ENCODE results near the gene PHETA1.

The PHETA1 gene, protein sequence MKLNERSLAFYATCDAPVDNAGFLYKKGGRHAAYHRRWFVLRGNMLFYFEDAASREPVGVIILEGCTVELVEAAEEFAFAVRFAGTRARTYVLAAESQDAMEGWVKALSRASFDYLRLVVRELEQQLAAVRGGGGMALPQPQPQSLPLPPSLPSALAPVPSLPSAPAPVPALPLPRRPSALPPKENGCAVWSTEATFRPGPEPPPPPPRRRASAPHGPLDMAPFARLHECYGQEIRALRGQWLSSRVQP

DNA sequence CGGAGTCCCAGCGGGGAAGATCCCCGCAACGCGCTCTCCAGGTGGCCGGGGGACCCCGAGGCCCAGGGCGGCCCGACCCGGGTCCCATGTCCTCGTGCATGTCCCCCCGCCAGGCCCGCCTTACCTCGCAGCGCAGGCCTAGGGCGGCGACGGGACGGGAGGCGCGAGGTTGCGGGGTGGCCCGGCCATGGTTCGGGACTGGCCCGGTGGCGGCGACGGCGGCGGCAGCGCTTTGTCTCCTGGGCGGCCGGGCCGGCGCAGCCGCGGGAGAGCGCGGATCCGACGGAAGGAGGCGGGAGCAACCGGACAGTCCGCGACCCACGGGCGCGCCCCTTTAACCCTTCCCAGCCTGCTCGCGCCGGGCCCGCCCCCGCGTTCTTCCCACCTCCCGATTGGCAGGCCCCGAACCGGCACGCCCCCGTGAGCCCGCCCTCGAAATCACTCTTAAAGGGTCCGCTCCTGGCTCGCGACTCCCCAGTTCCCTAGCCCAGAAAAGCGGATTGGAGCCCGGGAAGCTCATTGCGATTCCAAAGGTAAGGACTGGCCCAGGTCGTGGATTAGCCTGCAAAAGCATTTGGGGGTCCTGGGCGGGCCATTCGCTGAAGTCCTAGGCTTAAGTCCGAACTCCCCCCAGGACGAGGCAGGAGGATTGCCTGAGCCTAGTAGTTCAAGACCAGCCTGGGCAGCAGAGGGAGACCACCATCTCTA, at the start of gene PHETA1:
PHETA1 (minus strand) TSS at position 308 of the 708 bp plus-strand sequence. CDS start 5,668 bp downstream, outside the sequence.
- peak; percentile 92 for DNase-seq (ENCODE audit: insufficient read length, low spot score)
- FAIRE-seq, result no peak

DNA sequence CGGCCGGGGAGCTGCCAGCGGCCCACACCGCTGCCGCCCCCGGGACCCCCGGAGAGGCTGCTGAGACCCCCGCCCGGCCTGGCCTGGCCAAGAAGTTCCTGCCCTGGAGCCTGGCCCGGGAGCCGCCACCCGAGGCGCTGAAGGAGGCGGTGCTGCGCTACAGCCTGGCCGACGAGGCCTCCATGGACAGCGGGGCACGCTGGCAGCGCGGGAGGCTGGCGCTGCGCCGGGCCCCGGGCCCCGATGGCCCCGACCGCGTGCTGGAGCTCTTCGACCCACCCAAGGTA, 49.6 kb upstream of the PHETA1 start:
- FAIRE-seq, result no peak
- DNase-seq (ENCODE audit: insufficient read length, low spot score), result no peak

DNA sequence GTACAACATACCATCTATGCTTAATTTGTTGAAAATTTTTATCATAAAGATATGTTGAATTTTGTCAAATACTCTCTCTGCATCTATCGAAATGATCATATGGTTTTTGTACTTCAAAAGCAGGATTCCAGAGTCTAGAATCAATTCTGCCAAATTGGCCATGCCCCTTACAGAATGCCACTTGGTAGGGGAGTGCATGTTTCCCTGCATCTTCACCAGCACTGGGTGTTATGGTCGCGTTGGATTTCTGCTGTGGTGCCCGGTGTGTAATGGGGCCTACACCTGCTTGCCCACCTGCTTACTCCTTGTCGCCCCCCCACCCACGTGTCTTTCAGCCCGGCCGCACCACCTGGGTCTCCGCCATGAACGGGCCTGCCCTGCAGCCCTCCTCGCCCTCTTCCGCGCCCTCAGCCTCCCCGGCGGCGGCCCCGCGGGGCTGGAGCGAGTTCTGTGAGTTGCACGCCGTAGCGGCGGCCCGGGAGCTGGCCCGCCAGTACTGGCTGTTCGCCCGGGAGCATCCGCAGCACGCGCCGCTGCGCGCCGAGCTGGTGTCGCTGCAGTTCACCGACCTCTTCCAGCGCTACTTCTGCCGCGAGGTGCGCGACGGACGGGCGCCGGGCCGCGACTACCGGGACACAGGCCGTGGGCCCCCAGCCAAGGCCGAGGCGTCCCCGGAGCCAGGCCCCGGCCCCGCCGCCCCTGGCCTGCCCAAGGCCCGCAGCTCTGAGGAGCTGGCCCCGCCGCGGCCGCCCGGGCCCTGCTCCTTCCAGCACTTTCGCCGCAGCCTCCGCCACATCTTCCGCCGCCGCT, 49.1 kb upstream of the PHETA1 start:
- FAIRE-seq, result no peak

DNA sequence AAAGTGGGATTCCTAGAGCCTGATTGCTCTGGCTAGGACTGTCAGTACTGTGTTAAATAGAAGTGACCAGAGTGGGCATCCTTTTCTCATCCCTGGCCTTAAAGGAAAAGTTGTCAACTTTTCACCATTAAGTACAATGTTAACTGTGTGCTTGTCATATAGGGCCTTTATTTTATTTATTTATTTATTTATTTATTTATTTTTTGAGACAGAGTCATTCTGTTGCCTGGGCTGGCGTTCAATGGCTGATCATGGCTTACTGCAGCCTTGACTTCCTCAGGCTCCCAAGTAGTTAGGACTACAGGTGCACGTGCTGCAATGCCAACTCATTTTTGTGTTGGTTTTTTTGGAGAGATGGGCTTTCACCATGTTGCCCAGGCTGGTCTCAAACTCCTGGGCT, 48.4 kb upstream of the PHETA1 start:
- FAIRE-seq, result no peak
- no peak for DNase-seq (ENCODE audit: insufficient read length, low spot score)

More for the DNA sequence above, 49.1 kb upstream of the PHETA1 start:
- no peak for DNase-seq (ENCODE audit: insufficient read length, low spot score)

DNA sequence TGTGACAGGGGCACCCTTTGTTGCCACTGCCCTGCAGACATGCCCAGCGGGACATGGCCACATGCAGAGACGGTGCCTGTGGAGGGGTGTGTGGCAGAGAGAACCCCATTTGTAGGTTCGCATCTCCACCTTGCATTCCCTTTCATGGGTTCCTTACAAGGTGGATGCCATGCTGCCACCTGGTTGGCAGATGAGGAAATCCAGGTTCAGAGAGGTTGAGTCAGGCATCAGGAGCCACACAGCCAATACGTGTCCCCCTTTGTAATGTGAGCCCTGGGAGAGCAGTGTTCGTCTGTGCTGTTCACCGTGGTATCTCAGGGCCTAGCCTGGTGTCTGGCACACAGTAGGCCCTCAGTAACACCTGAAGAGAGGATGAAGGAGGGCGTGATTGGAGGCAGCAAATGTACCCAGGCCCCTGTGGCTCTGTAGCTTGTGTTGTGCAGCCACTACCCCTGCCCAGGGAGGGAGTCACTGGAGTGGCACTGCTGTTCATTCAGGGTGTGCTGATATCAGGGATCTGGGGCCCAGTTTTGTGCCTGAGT, 45.9 kb upstream of the PHETA1 start:
- DNase-seq (ENCODE audit: insufficient read length, low spot score), result no peak
- no peak for FAIRE-seq

DNA sequence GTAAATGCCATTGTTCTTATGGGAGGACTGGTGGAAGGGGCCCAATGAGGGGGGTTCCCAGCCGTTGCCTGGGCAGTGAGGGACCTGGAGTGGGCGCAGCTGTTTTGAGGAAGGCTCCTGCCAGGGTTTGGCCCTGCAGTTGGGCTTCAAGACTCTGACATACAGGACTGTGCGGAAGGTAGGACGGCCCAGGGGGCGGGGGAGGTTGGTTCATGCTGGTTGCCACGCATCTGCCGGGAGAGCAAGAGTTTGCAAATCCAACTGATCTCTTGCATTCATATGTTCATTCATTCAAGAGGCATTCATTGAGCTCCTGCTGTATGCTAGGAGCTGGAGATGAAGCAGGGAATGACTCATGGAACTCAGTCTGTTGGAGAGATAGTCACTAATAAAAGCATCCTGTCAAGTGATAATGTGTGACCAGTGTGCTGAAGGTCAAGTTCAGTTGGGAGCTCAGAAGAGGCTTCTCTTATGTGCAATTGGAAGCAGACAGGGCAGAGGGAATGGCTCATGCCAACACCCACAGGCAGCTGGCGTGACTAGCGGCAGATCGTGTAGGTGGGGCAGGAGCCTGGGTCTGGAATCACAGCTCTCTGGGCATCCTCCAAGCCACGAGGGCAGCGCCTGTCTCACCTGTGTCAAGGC, 44.7 kb upstream of the PHETA1 start:
- DNase-seq (ENCODE audit: insufficient read length, low spot score), result no peak

DNA sequence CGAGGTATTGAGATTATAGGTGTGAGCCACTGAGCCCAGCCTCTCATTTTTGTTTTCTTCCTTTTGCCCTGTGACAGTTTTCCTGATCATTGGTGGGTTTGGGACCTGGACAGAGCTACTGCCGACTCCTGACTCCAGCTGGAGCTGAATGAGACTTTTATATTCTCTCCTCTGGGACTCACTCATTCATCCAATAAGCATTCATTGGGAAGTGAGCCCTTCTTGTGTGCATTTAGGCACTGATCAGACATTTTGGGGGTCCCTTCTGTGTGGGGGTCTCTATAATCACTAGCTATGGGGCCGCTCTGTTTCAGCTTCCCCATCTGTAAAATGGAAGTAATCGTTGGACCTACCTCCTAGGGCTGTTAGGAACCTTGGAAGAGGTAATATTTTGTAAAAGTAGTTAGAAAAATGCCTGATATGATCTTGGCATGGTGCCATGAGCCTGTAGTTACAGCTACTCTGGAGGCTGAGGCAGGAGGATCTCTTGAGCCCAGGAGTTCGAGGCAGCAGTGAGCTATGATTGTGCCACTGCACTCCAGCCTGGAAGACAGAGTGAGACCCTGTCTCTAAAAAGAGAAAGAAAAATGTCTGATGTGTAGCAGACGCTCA, 44.0 kb upstream of the PHETA1 start:
- DNase-seq (ENCODE audit: insufficient read length, low spot score), result no peak

More for the DNA sequence above, 44.7 kb upstream of the PHETA1 start:
- FAIRE-seq, result no peak

DNA sequence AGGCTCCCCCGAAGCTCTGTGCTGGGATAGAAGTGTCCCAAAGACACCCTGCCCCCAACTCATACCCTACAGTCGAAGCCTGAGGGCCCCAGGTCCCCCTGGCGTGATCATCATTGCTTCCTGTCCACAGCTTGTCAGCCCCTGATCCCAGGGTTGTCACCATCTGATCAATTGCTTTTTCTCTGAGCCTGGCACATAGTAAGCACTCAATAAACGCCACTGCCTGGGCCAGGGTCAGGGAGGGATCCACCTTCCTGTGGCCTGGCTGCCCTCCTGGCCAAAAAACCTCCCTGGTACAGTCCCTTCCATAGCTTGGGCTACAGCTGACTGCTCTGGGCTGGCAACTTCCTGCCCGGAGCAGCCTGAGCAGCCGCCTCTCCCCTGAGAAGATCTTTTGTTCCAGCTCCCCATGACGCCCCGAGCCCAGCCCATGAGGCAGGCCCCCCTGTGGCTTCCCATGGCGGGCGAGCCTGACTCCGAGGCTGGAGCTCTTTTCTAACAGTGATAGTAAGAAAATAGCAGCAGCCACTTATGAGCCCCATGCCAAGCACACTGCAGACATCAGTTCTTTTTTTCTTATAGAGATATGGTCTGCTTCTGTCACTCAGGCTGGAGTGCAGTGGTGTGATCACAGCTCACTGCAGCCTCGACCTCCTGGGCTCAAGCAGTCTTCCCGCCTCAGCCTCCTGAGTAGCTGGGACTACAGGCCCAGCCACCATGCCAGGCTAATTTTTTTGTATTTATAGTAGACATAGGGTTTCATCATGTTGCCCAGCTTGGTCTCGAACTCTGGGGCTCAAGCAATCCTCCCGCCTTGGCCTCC, 43.3 kb upstream of the PHETA1 start:
- FAIRE-seq, result no peak

More for the DNA sequence above, 44.0 kb upstream of the PHETA1 start:
- no peak for FAIRE-seq

DNA sequence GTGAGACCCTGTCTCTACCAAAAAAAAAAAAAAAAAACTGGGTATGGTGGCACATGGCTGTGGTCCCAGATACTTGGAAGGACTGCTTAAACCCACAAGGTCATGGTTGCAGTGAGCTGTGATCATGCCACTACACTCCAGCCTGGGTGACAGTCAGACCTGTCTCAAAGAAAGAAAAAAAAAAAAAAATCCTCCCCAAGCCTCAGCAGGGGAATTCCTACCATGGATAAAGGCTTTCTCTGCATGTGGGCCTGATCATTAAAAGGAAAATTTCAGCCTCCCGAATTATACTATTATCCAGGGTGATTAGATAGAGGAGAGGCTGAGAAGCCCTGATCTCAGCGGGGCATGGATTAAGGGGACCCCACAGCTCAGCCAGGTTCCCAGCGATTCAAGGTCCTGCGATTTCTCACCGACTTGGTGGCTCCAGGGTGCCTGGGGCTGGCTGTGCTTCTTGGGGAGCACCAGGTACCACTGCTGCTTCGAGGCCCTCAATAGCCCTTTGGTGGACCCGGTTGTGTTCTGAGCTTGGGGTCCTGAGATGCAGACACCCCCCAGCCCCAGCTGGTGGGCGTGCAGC, 42.4 kb upstream of the PHETA1 start:
- DNase-seq (ENCODE audit: insufficient read length, low spot score) (no peak), FAIRE-seq (no peak)

More for the DNA sequence above, 43.3 kb upstream of the PHETA1 start:
- DNase-seq (ENCODE audit: insufficient read length, low spot score), result no peak

DNA sequence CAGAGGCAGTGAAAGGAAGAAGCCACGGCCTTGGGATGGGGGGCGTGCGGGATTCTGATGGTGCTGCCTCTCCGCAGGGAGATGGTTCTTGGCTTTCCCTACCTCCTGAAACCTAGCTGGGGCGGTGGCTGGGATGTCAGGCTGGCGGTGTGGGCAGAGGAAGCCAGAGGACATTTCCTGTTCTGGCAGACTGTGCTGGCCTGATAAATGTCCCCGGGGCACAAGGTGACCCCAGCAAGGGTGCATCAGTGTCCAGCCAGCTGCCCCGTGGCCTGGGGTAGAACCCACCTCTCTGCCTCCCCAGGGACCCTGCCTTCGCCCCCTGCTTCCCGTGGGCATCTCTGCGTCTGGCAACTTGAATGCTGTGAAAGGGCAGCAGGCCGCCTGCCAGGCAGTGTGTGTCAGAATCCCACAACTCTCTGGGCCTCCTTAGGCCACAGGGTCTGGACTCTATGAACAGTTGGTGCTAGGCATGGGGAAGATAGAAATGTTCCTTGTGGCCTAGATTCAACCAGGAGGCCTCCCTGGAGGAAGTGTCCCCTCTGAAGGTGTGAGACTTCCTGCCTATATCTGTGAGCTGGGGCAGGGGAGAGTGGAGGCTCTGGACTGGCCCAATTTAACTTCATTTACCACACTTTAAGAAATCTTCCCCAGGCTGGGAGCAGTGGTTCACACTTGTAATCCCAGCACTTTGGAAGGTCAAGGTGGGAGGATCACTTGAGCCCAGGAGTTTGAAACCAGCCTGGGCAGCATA, 41.7 kb upstream of the PHETA1 start:
- DNase-seq (ENCODE audit: insufficient read length, low spot score) (no peak), FAIRE-seq (peak; percentile 9)

DNA sequence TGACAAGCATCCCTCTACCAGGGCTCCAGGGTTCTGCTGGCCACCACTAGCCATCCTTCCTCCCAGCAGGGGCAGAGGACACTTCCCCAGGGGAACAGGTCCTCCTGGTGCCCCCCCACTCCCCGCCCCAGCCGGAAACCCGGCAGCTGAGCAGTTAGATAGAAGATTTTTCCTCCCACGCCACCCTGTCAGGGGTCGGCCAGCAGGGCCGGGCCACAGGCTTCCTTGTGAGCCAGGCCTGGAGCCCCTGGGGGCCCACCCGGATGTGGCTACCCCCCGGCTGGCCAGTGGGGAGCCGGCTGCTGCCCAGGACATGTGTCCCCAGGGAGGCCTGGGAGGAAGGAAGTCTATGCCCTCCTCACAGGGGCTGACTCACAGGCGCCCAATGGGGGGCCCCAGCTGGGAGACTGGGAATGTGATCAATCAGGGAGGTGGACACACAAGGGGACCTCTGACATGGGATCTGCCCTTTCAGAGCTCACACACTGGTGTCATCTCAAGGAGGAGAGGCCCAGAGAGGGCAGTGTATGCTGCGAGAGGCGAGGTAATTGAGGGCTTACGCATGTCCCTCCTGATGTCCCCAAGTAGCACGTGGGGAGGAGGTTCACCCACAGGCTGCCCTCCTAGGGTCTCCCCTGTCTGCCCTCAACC, 41.0 kb upstream of the PHETA1 start:
- FAIRE-seq (no peak), DNase-seq (ENCODE audit: insufficient read length, low spot score) (peak; percentile 77)

DNA sequence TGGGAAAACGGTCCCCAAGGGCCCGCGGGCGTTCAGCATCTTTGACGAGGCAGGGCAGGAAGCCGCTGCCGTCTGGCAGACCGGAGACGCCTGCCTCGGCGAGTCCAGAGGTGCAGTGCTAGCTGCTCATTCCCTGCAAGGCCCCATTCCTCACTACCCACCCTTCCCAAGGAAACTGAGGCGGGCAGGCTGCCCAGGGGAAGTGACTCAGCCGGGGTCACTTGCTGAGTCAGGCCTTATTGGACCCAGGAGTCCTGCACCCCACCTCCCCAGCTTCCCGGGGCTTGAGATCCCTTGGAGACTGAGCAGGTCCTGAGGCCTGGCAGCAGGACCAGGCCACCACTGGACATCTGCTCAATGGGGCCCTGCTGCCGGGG, 40.5 kb upstream of the PHETA1 start:
- DNase-seq (ENCODE audit: insufficient read length, low spot score), result no peak
- no peak for FAIRE-seq

DNA sequence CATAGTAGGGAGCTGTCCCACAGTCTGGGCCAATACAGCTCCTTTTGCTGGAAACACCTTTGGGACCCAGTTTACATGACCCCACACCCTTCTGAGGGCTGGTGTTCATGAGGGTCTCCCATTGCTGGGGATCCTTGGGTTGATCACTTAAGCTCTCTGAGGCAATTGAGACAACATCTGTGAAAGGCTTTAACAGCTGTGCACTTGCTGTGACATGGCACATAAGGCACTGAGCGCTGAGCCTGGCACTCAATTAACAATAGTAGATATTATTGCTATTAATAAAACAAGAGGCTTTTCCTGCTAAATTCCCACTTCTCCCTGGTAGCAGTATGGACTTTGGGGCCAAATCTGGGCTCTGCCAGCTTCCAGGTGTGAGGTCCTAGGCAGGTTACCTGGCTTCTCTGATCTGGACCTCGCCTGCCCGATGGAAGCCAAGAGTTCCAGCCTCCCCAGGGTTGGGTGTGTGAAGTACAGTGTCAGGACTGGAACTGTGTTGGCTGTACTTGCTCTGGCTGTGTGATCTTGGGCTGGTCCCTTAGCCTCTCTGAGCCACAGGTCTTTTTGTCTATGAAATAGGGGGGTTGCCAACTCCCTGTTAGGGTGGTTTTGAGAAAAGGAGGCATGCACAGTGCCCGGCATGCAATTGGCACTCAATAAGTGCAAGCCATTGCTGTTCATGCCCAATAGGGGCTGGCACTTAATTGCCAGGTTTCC, 39.9 kb upstream of the PHETA1 start:
- DNase-seq (ENCODE audit: insufficient read length, low spot score), result no peak
- FAIRE-seq, result no peak

DNA sequence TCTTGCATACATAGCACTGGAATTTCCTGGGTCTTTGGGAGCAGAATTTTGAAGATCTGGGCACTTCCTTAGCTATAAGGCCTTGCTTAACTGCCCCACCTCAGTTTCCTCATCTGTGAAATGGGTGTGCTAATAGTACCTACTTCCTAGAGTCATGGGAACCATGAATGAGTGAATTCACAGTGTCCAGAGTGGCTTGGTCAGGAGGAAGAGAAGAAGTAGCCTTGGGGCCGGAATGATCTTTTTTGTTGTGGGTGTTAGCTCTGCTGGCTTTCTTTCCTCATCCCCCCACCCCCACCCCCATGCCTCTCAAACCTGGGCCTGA, 39.2 kb upstream of the PHETA1 start:
- DNase-seq (ENCODE audit: insufficient read length, low spot score) (no peak), FAIRE-seq (no peak)

DNA sequence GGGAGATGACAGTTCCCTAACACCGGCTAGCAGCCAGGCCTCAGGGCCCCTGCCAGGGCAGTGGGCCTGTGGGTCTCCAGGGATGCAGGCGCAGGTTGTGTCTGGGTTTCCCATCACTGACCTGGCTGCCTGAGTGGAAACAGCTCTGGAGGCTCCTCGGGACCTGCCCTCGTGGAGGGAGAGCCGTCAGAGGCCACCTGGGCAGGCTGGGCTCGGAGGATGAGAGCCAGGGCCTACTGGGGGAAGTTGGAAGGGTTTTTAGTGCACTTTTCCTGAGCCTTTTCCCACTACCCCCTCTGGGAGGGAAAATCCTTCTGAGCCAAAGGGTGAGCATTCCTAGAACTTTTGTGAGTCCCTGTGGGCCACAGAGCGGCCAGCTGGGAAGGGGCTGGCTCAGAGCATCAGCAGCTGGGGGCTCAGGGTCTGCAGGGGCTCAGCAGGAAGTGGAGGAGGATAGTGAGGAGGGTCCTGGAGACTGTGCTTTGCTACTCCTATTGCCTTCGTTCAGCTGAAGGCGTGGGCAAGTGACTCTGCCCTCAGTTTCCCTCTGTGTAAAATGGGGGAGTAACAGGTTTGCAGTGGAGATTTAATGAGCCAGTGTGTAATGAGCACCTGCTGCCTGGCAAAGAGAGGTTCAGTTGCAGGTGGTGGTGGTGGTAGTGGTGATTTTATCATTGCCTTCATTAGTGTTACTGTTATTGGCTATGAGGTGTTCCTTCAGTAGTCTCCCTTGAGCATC, 38.7 kb upstream of the PHETA1 start:
- no peak for FAIRE-seq

DNA sequence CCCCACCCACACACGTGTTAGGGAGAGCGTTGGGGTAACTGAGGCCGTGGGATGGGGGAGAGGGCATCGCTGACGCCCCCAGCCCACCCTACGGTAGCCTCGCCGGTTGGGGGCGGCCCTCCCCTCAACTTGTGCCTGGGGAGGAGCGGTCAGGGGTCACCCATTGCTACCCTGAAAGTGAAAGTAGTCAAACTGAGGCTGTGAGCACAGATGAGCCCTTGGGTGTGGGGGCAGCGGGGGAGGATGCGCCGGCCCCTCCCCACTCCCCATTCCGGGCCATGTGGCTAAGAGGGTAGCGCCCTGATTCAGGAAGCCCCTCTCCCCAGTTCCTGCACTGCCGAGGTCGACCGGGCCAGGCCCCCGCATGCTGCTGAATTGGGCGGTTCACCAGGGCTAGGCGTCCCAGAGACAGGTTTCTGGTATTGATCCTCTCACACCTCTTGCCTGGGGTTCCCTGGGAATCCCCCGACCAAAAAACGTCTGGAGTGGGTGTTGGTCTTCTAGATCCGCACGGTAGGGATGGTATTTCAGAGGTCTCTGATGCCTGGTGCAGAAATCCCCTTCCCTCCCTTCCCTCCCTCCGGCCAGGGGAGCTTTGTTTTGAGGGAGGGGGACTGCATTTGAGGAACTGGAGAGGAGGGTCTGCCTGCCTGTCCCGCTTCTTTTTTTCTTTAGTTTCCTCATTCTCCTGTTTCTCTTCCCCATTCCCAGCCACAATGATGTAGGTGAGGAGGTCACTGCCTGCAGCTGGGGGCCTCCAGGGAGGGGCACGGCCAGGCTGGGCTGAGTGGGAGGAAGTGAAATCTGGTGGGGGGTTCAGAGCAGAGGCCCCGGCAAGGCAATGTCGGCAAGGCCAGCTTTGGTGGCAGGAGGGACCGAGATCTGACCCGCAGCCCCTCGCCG, 37.8 kb upstream of the PHETA1 start:
- no peak for DNase-seq (ENCODE audit: insufficient read length, low spot score)
- no peak for FAIRE-seq

More for the DNA sequence above, 38.7 kb upstream of the PHETA1 start:
- no peak for DNase-seq (ENCODE audit: insufficient read length, low spot score)
